ENCODE data around the gene OR1E2. TPM values are rescaled to one million over a fixed set of nuclear protein-coding genes. Genes with fewer than 3 reads are reported as not detected.
"Not testable (repeated sequence)": the region's sequence is repeated elsewhere in the genome, so short reads cannot be mapped to it uniquely, and the experiment has no call there.

The OR1E2 gene
- total and polyA plus RNA-seq, 8 donors: not detected

- no peak overlapping the region for H3K27ac ChIP-seq
- H3K36me3 ChIP-seq: no peaks in the 10 kb centered on the region
- H3K4me3 ChIP-seq: no peak overlapping the region
- TF ChIP-seq POLR2AphosphoS5 (IDR thresholded peaks at IDR 0.05): no peak
- no peak for TF ChIP-seq POLR2A (IDR thresholded peaks at IDR 0.05)
- no peak for TF ChIP-seq CTCF (IDR thresholded peaks at IDR 0.05)
- no peak for TF ChIP-seq EP300 (IDR thresholded peaks at IDR 0.05)
- H3K4me1 ChIP-seq: no peaks in the 10 kb centered on the region
- DNase-seq: no peak
- H3K27me3 ChIP-seq: peaks cover 0 to under 1% (median 0%) of the 10 kb centered on the region in 3 donors
- H3K9me3 ChIP-seq: peaks cover 0 to 14% (median 9%) of the 10 kb centered on the region in 4 donors
- 58 to 65% (median 62%) methylated on average over 2 of the region's 2 CpGs for WGBS, 5 donors
- intact Hi-C loops (cut with DNase I; ENCODE audit: low total_unique reads): no loop called here
Measured at GRCh38 chr17:3401786-3402185, 31.9 kb downstream of the OR1E2 start.

GRCh38 chr17:3400055-3400454 is 33.6 kb downstream of the OR1E2 start:
- DNase-seq: peak in 1 of 2 donors; percentile 6
- H3K27me3 ChIP-seq: peaks cover 0 to 10% (median 0%) of the 10 kb centered on the region in 3 donors
- WGBS, 5 donors: 58 to 69% (median 62%) methylated on average over 6 of the region's 6 CpGs
- no peak for TF ChIP-seq EP300 (IDR thresholded peaks at IDR 0.05)
- no peak for TF ChIP-seq CTCF (IDR thresholded peaks at IDR 0.05)
- TF ChIP-seq POLR2A (IDR thresholded peaks at IDR 0.05): no peak
- H3K9me3 ChIP-seq: peaks cover 0 to 1% (median 0%) of the 10 kb centered on the region in 4 donors
- H3K36me3 ChIP-seq: no peaks in the 10 kb centered on the region
- no peaks in the 10 kb centered on the region for H3K4me1 ChIP-seq
- intact Hi-C loops (cut with DNase I; ENCODE audit: low total_unique reads): no loop called here
- no peak overlapping the region for H3K4me3 ChIP-seq
- H3K27ac ChIP-seq: no peak overlapping the region

DNA sequence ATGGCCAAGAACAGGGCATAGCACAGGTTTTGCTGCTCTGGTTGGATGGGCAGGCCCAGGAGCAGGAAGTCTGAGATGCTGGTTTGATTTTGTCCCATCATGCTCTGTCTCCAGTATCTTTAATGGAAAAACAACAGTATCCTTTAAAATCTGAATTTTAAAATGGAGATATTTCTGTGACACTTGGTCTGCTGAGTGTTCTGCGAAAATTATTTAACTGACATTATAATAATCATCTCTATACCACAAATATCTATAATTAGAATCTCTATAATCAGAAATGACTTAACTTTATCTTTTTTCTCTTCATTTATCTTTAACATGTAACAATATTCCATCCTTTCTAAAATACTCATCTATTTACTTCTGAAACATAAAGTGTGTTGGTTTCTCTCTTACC is 35.3 kb downstream of the OR1E2 start, which contains the start of gene OR1E1:
Gene OR1E1 (minus strand): TSS at position 101 of the 400 bp plus-strand sequence. CDS start 0 bp downstream, at position 101.
- no peak within 1 kb of the TSS for H3K27ac ChIP-seq
- peaks cover 0 to 17% (median 0%) of the 10 kb centered on the region in 3 donors for H3K27me3 ChIP-seq
- intact Hi-C loops (cut with DNase I; ENCODE audit: low total_unique reads): no loop called here
- H3K36me3 ChIP-seq: no peaks in the 10 kb centered on the region
- no peaks in the 10 kb centered on the region for H3K4me1 ChIP-seq
- WGBS, 5 donors: 73 to 91% (median 83%) methylated on average over 1 of the region's 1 CpG
- DNase-seq: no peak
- no peaks in the 10 kb centered on the region for H3K9me3 ChIP-seq
- no peak within 1 kb of the TSS for H3K4me3 ChIP-seq
- TF ChIP-seq CTCF (IDR thresholded peaks at IDR 0.05): no peak
- TF ChIP-seq EP300 (IDR thresholded peaks at IDR 0.05): no peak
- no peak for TF ChIP-seq POLR2A (IDR thresholded peaks at IDR 0.05)
- TF ChIP-seq POLR2AphosphoS5 (IDR thresholded peaks at IDR 0.05): no peak

DNA sequence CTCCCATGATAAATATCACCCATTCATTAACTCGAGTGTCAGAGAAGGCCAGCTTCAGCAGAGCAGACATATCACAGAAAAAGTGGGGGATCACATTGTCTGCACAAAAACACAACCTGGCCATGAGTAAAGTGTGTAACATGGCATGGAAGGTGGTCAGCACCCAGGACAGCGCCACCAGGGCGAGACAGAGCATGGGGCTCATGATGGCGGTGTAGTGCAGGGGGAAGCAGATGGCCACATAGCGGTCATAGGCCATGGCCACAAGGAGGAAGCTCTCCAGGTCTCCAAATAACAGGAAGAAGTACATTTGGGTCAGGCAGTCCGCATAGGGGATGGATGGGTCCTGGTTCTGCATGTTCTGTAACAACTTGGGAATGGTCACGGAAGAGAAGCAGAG is 35.8 kb downstream of the OR1E2 start:
- 42 to 49% (median 45%) methylated on average over 7 of the region's 7 CpGs for WGBS, 5 donors
- H3K4me1 ChIP-seq; intact Hi-C loops (cut with DNase I; ENCODE audit: low total_unique reads); H3K9me3 ChIP-seq; H3K27ac ChIP-seq; H3K36me3 ChIP-seq; H3K4me3 ChIP-seq: not testable (repeated sequence)
- H3K27me3 ChIP-seq: peaks cover 0 to 17% (median 0%) of the 10 kb centered on the region in 3 donors
- DNase-seq: peak in 1 of 2 donors; percentile 8

DNA sequence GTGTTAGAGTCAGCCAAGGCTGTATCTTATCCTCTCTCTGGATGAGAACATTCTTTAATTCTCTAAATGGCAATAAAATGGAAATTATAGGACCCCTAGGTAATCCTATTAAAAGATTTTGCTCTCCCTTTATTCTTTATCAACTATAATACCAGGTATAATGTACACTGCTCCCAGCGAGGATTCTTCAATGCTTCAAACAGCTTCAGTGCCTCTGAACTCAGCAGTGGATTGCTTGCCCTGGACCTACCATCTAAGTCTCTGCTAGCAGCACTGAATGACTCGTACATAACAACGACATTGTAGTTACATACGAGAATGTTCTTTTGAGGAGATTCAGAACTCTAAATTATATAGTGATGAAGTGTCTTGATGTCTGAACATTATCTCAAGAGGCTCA is 43.9 kb downstream of the OR1E2 start:
- Histone ChIP-seq H3K4me1 (no peaks in the 10 kb centered on the region), H3K36me3 (no peaks in the 10 kb centered on the region), H3K27ac (no peak overlapping the region), H3K4me3 (no peak overlapping the region), H3K9me3 (peaks cover 0 to 9% (median 4%) of the 10 kb centered on the region in 4 donors), H3K27me3 (peaks cover 0 to 39% (median 21%) of the 10 kb centered on the region in 3 donors)
- DNase-seq: no peak
- intact Hi-C loops (cut with DNase I; ENCODE audit: low total_unique reads): no loop called here
- 68 to 72% (median 71%) methylated on average over 4 of the region's 4 CpGs for WGBS, 5 donors
- TF ChIP-seq EP300 (IDR thresholded peaks at IDR 0.05) (no peak), POLR2A (IDR thresholded peaks at IDR 0.05) (no peak), POLR2AphosphoS5 (IDR thresholded peaks at IDR 0.05) (no peak), CTCF (IDR thresholded peaks at IDR 0.05) (no peak)

All from stomach (tissue), 9 donors.